GM12878 (cell line): ENCODE results near the gene RBM4. TPM values are rescaled to one million over a fixed set of nuclear protein-coding genes. Genes with fewer than 3 reads are reported as not detected.
A peak's percentile ranks its signal among the peaks of the same experiment; 100 is the strongest.

Source experiments
- ATAC-seq: fragments of 200-7000 bp; cut with Tn5 transposase; 3 replicates; pipeline ENCODE4 v1.9.1; 2020; ENCODE audit warnings: mild to moderate bottlenecking, moderate library complexity
- BruUV-seq: library from RNA; stranded (reverse); fragments of 400-500 nt; replicated peaks from 2 replicates; lab custom pipeline; 2021; lab: Mats Ljungman, UMichigan
- CTCF ChIA-PET: fragments of 300-600 bp; sonication (Branson Sonifier 250); formaldehyde crosslinking; extraction: SDS; loops from one replicate; lab custom pipeline; 2021; ENCODE audit warnings: inconsistent platforms; lab: Yijun Ruan, JAX
- POLR2A ChIA-PET: fragments of 350-600 bp; formaldehyde crosslinking; extraction: SDS; loops from one replicate; lab custom pipeline; 2021; ENCODE audit warnings: inconsistent platforms; lab: Charles Lee
- RAD21 ChIA-PET: fragments of 300-600 bp; sonication (Branson Sonifier 250); formaldehyde crosslinking; loops from one replicate; lab custom pipeline; 2023; ENCODE audit warnings: antibody characterized with exemption; ENCODE audit not compliant: unreplicated experiment; lab: Charles Lee
- SMC1A ChIA-PET: fragments of 300-600 bp; sonication (Branson Sonifier 250); formaldehyde crosslinking; loops from one replicate; lab custom pipeline; 2023; ENCODE audit not compliant: unreplicated experiment, uncharacterized antibody; lab: Charles Lee
- DNase-seq: peaks from one replicate; pipeline ENCODE4 v3.0.0-alpha.2; 2011; ENCODE audit warnings: low read depth, low spot score
- FAIRE-seq: peaks from 3 replicates; lab custom pipeline; 2011; peaks lifted over from hg19 to GRCh38; lab: Jason Lieb, UNC
- H2AFZ ChIP-seq: 2 replicates; pipeline ENCODE4 v1.6.0; 2011; ENCODE audit warnings: low read depth, low read length, control low read depth; ENCODE audit not compliant: control insufficient read depth
- H3K27ac ChIP-seq: 2 replicates; pipeline ENCODE4 v1.5.1; 2011; ENCODE audit warnings: control low read depth; ENCODE audit not compliant: control insufficient read depth, insufficient read depth
- H3K27me3 ChIP-seq, 2 experiments: replicated peaks in 1 of 2; 2 replicates each; pipeline versions ENCODE4 v1.6.0 to v1.6.1; 2011; ENCODE audit warnings: low read length in 1 of 2; ENCODE audit not compliant: control insufficient read depth in 2 of 2, insufficient read depth in 2 of 2
- H3K36me3 ChIP-seq, 2 experiments: 2 replicates each; pipeline ENCODE4 v1.5.1; 2011; ENCODE audit warnings: low read length in 1 of 2; ENCODE audit not compliant: control insufficient read depth in 2 of 2, insufficient read depth in 2 of 2
- H3K4me1 ChIP-seq: 2 replicates; pipeline ENCODE4 v1.6.1; 2011; ENCODE audit warnings: mild to moderate bottlenecking, low read length, moderate library complexity, mixed read lengths; ENCODE audit not compliant: control insufficient read depth, insufficient read depth
- H3K4me2 ChIP-seq: 2 replicates; pipeline ENCODE4 v1.6.0; 2011; ENCODE audit warnings: control low read depth; ENCODE audit not compliant: control insufficient read depth, insufficient read depth
- H3K4me3 ChIP-seq: fragments of 200-600 bp; sonication (generic); 2 replicates; pipeline ENCODE4 v1.5.1; 2016
- H3K79me2 ChIP-seq: 2 replicates; pipeline ENCODE4 v1.6.0; 2011; ENCODE audit warnings: low read length; ENCODE audit not compliant: control insufficient read depth, insufficient read depth
- H3K9ac ChIP-seq: 2 replicates; pipeline ENCODE4 v1.8.0; 2011; ENCODE audit warnings: low read length, control low read depth, mixed read lengths; ENCODE audit not compliant: control insufficient read depth, insufficient read depth
- H3K9me3 ChIP-seq: replicated peaks from 3 replicates; pipeline ENCODE4 v1.5.1; 2011; ENCODE audit warnings: mild to moderate bottlenecking, low read length; ENCODE audit not compliant: control insufficient read depth, insufficient read depth
- H4K20me1 ChIP-seq: 2 replicates; pipeline ENCODE4 v1.6.0; 2011; ENCODE audit not compliant: control insufficient read depth, insufficient read depth
- BHLHE40 ChIP-seq, 2 experiments: fragments of 450-650 bp in 1 of 2; IDR thresholded peaks; 2 replicates each; pipeline ENCODE4 v1.6.1; 2011 to 2017; ENCODE audit warnings: low read depth in 2 of 2, borderline replicate concordance in 1 of 2, improper control_type of control experiment in 1 of 2, low read length in 1 of 2, mild to moderate bottlenecking in 1 of 2
- CBFB ChIP-seq: IDR thresholded peaks from 2 replicates; pipeline ENCODE4 v1.6.1; 2016; ENCODE audit warnings: antibody characterized with exemption, low read depth
- IKZF2 ChIP-seq, 2 experiments: fragments of 450-650 bp; IDR thresholded peaks; 2 replicates each; pipeline ENCODE4 v1.6.1; 2017; ENCODE audit warnings: mild to moderate bottlenecking in 2 of 2, moderate library complexity in 2 of 2
- MEF2A ChIP-seq: IDR thresholded peaks from 2 replicates; pipeline ENCODE4 v1.6.1; 2011; ENCODE audit warnings: low read depth, mild to moderate bottlenecking, low read length, moderate library complexity; ENCODE audit not compliant: insufficient read depth
- MTA3 ChIP-seq: IDR thresholded peaks from 2 replicates; pipeline ENCODE4 v1.6.1; 2012; ENCODE audit warnings: low read length, inconsistent platforms, borderline replicate concordance
- NR2C2 ChIP-seq: IDR thresholded peaks from 2 replicates; pipeline ENCODE4 v1.6.1; 2011; ENCODE audit warnings: borderline replicate concordance, low read depth; ENCODE audit not compliant: control insufficient read depth, insufficient read length
- PML ChIP-seq: IDR thresholded peaks from 2 replicates; pipeline ENCODE4 v1.6.1; 2012; ENCODE audit warnings: low read length, inconsistent platforms
- RUNX3 ChIP-seq: IDR thresholded peaks from 2 replicates; pipeline ENCODE4 v1.6.1; 2012; ENCODE audit warnings: low read length, inconsistent platforms
- SREBF2 ChIP-seq: IDR thresholded peaks from 2 replicates; pipeline ENCODE4 v1.6.1; 2012; ENCODE audit warnings: mild to moderate bottlenecking, low read length
- TCF3 ChIP-seq: IDR thresholded peaks from 2 replicates; pipeline ENCODE4 v1.6.1; 2012; ENCODE audit warnings: low read depth, mild to moderate bottlenecking, low read length, borderline replicate concordance; ENCODE audit not compliant: insufficient read depth
- WGBS: methylation state at CpG from one replicate; pipeline ENCODE4 v1.1.6; 2016; ENCODE audit warnings: low lambda C conversion rate; ENCODE audit not compliant: insufficient replicate concordance, insufficient coverage; ENCODE audit errors: missing lambda C conversion rate; 5-methylcytosine and 5-hydroxymethylcytosine counted together
- in situ Hi-C: fragments of 300-500 bp; cut with MboI; formaldehyde crosslinking; loops from 9 replicates; pipeline ENCODE4 v1.14.3; 2018; ENCODE audit warnings: mixed read lengths
- intact Hi-C: fragments of 100-400 bp; cut with micrococcal nuclease; formaldehyde crosslinking; loops from one replicate; pipeline ENCODE4 v1.14.2; 2022; ENCODE audit not compliant: unreplicated experiment
- polyA plus RNA-seq, 11 experiments: library from polyadenylated mRNA; depleted of rRNA in 4 of 11; unstranded in 6 of 11; stranded (reverse) in 5 of 11; fragments of >200 nt; fragmentation: Nextera tagmentation in 4 of 11; fragmentation: Illumina TruSeq in 1 of 11; extraction: Ambion mirVana in 4 of 11; extraction: Trizol in 1 of 11; gene quantifications; 1 replicate in 1 of 11; 2 replicates in 10 of 11; pipeline versions ENCODE4 v1.2.1 to v1.2.3, GENCODE V29; 2011 to 2016; ENCODE audit warnings: inconsistent platforms in 2 of 11, missing spikeins in 2 of 11, low read depth in 1 of 11
- total RNA-seq, 4 experiments: library from RNA; depleted of rRNA in 3 of 4; stranded (reverse); fragments of >200 nt in 3 of 4; fragmentation: Illumina TruSeq in 1 of 4; extraction: Trizol in 1 of 4; gene quantifications; 2 replicates each; pipeline versions ENCODE4 v1.2.1 to v1.2.3, GENCODE V29; 2013 to 2021
- TF ChIP-seq, protein P1 (sequence below), 3 experiments: IDR thresholded peaks in 2 of 3; conservative IDR thresholded peaks in 1 of 3; 2 replicates each; pipeline ENCODE4 v1.5.1; 2011; ENCODE audit warnings: low read depth in 3 of 3, low read length in 3 of 3, mild to moderate bottlenecking in 3 of 3, control low read depth in 2 of 3, moderate library complexity in 2 of 3, inconsistent platforms in 1 of 3, mixed read lengths in 1 of 3; ENCODE audit not compliant: control insufficient read depth in 2 of 3, insufficient read depth in 1 of 3; ENCODE audit errors: extremely low read depth in 1 of 3

The RBM4 gene
- total and polyA plus RNA-seq, 10 of the 15 experiments (the other 5 are each of a cell fraction or from before 2014, with no cell fraction given) = 105 to 224 (median 138) TPM

DNA sequence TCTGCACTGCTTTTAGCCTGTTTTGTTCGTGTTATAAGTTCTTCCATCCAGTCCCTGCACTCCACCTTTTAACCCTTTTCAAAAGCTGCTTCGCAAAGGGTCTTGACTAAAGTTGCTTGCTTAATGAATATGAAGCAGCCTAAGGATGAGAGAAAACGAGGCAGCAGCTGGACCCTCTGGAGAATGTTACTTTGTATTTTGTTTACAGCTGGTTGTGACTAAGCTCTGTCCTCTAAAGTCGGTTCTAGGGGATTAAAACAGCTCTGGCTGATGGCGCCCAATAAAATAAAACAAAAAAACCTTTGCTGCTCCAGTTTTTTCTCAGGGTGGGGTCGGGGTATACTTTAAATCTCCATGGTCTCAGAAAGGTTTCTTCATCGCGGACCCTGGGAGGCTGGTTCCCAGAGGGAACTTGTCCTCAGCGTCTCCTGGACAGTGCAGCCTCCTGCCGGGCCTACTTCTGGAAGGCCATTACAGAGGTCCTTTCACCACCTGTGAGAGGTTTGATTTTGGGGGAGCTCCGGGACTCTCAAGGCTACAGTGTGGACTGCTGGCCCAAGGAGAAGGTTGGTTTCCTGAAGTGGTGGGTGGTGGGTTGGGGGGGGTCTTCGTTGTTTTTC, 836 bp upstream of the RBM4 start:
- Histone ChIP-seq H4K20me1 (peaks cover 14% of the 10 kb centered on the region; the same call in 1 of the 2 replicates), H3K9me3 (no peaks in the 10 kb centered on the region), H3K27ac (peak overlapping the region; percentile 66), H3K4me1 (peaks cover 16% of the 10 kb centered on the region), H3K27me3 (no peaks in the 10 kb centered on the region), H2AFZ (peak overlapping the region; percentile 66), H3K4me2 (peak overlapping the region; percentile 94), H3K36me3 (peaks cover 3 to 25% of the 10 kb centered on the region in 2 experiments; a peak in 3 of 4 replicates), H3K4me3 (peak overlapping the region; percentile 69), H3K9ac (peak overlapping the region; percentile 97), H3K79me2 (peaks cover 77% of the 10 kb centered on the region)
- intact Hi-C loops (no loop called here), in situ Hi-C loops (no loop called here)
- WGBS = 51% methylated on average over 12 of the region's 12 CpGs
- ChIA-PET SMC1A (interaction anchor here (0.8 to 3.6 kb wide), 22 partner anchors 8 to 94 kb away, joined by 3 to 21 read pairs (median 5); partner anchors contain the start of genes RBM14, RBM4B and ZDHHC24), POLR2A (interaction anchor here (0.6 to 4.3 kb wide), 22 partner anchors 8 to 265 kb away, joined by 3 to 105 read pairs (median 5); partner anchors contain the start of genes ACTN3, CCDC87, CCS and RBM14), RAD21 (interaction anchor here (0.8 to 3.5 kb wide), 15 partner anchors 10 to 196 kb away, joined by 3 to 36 read pairs (median 4); partner anchors contain the start of genes ACTN3, CCDC87, CCS and DPP3), CTCF (interaction anchor here (0.7 to 7.0 kb wide), 11 partner anchors 9 to 158 kb away, joined by 3 to 71 read pairs (median 11); partner anchors contain the start of genes CCDC87, CCS, DPP3 and RBM14)
- TF ChIP-seq RUNX3 = no peak
- no peak for FAIRE-seq
- TSS peak; percentile 68 for BruUV-seq
- DNase-seq = no peak
- ATAC-seq = peak; percentile 9

- 13% methylated on average over 27 of the region's 27 CpGs for WGBS
- intact Hi-C loops = no loop called here
- peak; percentile 95 for FAIRE-seq
- TF ChIP-seq TCF3 = no peak
- no peak for TF ChIP-seq SREBF2
- TF ChIP-seq CBFB = no peak
- TF ChIP-seq NR2C2 = no peak
- TF ChIP-seq, protein P1, sequence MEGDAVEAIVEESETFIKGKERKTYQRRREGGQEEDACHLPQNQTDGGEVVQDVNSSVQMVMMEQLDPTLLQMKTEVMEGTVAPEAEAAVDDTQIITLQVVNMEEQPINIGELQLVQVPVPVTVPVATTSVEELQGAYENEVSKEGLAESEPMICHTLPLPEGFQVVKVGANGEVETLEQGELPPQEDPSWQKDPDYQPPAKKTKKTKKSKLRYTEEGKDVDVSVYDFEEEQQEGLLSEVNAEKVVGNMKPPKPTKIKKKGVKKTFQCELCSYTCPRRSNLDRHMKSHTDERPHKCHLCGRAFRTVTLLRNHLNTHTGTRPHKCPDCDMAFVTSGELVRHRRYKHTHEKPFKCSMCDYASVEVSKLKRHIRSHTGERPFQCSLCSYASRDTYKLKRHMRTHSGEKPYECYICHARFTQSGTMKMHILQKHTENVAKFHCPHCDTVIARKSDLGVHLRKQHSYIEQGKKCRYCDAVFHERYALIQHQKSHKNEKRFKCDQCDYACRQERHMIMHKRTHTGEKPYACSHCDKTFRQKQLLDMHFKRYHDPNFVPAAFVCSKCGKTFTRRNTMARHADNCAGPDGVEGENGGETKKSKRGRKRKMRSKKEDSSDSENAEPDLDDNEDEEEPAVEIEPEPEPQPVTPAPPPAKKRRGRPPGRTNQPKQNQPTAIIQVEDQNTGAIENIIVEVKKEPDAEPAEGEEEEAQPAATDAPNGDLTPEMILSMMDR (IDR thresholded peaks at IDR 0.05 in 2 of 3, conservative IDR thresholded peaks at IDR 0.05 in 1 of 3; ENCODE audit: control insufficient read depth in 2 of 3, extremely low read depth in 1 of 3, insufficient read depth in 1 of 3, low read depth in 3 of 3, low read length in 3 of 3) = 0 out of 6 replicates have a peak, but pooled peaks of 1 of the 3 experiments have one; percentile 9
- peak; percentile 26; the same call in 1 of the 2 replicates for TF ChIP-seq MTA3
- no peak for TF ChIP-seq BHLHE40 (IDR thresholded peaks at IDR 0.05; ENCODE audit: borderline replicate concordance in 1 of 2, low read depth in 2 of 2, low read length in 1 of 2)
- no peak for TF ChIP-seq MEF2A
- peak in 1 of 2 experiments; percentile 1; a peak in 1 of 4 replicates for TF ChIP-seq IKZF2 (IDR thresholded peaks at IDR 0.05)
- TF ChIP-seq PML = peak; percentile 8; the same call in 1 of the 2 replicates
Measured at GRCh38 chr11:66639066-66639813, 737 bp downstream of the RBM4 start.

More at GRCh38 chr11:66639066-66639813, 737 bp downstream of the RBM4 start:
- no peaks in the 10 kb centered on the region for H3K27me3 ChIP-seq
- POLR2A ChIA-PET = interaction anchor here (0.5 to 4.3 kb wide), 10 partner anchors 10 to 204 kb away, joined by 3 to 105 read pairs (median 5); partner anchors contain the start of genes RBM14, RBM4B and RCE1
- CTCF ChIA-PET = interaction anchor here (0.6 to 7.0 kb wide), 9 partner anchors 8 to 476 kb away, joined by 3 to 71 read pairs (median 11); partner anchors contain the start of genes CCDC87, CCS, RBM14 and RBM4B
- no peaks in the 10 kb centered on the region for H3K9me3 ChIP-seq
- H3K9ac ChIP-seq = peak overlapping the region; percentile 97
- peaks cover 14% of the 10 kb centered on the region for H4K20me1 ChIP-seq
- peaks cover 12 to 34% of the 10 kb centered on the region in 2 experiments for H3K36me3 ChIP-seq
- H3K27ac ChIP-seq = peak overlapping the region; percentile 92
- H3K4me2 ChIP-seq = peak overlapping the region; percentile 70
- H3K4me3 ChIP-seq = peak overlapping the region; percentile 90
- ATAC-seq (peak; percentile 6), DNase-seq (no peak)
- SMC1A ChIA-PET = interaction anchor here (0.7 to 3.6 kb wide), 15 partner anchors 8 to 127 kb away, joined by 3 to 21 read pairs (median 6); partner anchors contain the start of genes ACTN3, RBM4B and ZDHHC24
- H3K79me2 ChIP-seq = peaks cover 84% of the 10 kb centered on the region
- RAD21 ChIA-PET = interaction anchor here (0.6 to 3.5 kb wide), 6 partner anchors 18 to 194 kb away, joined by 3 to 36 read pairs (median 6); partner anchors contain the start of genes ACTN3, RBM4B and ZDHHC24
- peaks cover 25% of the 10 kb centered on the region for H3K4me1 ChIP-seq
- in situ Hi-C loops = no loop called here
- H2AFZ ChIP-seq = no peak overlapping the region
- BruUV-seq = TSS peak; percentile 56
